ENCODE data around the gene PRKCE.

DNA sequence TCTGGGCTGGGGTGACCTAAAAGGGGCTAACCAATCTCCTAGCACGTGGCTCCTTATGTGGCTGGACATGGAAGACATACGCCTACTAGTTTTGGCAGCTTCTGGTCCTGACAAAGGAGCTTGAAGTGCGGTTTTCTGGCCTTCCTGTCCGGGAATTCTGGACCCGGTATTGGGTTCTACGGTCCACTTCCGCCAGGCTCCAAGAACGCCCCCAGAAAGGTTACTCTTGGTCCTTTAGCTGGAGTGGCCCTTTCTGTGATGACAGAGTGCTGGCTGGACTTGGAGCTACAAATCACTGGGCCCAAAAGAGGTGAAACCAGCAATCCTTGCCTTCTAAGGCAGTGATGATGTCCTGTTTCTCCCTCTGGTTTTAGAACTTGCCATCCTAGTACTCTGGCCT, 481.5 kb downstream of the PRKCE start:
- TF ChIP-seq POLR2A (IDR thresholded peaks at IDR 0.05) = no peak
- TF ChIP-seq, protein P1, sequence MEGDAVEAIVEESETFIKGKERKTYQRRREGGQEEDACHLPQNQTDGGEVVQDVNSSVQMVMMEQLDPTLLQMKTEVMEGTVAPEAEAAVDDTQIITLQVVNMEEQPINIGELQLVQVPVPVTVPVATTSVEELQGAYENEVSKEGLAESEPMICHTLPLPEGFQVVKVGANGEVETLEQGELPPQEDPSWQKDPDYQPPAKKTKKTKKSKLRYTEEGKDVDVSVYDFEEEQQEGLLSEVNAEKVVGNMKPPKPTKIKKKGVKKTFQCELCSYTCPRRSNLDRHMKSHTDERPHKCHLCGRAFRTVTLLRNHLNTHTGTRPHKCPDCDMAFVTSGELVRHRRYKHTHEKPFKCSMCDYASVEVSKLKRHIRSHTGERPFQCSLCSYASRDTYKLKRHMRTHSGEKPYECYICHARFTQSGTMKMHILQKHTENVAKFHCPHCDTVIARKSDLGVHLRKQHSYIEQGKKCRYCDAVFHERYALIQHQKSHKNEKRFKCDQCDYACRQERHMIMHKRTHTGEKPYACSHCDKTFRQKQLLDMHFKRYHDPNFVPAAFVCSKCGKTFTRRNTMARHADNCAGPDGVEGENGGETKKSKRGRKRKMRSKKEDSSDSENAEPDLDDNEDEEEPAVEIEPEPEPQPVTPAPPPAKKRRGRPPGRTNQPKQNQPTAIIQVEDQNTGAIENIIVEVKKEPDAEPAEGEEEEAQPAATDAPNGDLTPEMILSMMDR (IDR thresholded peaks at IDR 0.05) = no peak
